Measurements from ENCODE around the gene CXCR2.
"Not testable (repeated sequence)": the region's sequence is repeated elsewhere in the genome, so short reads cannot be mapped to it uniquely, and the experiment has no call there.

The CXCR2 gene

DNA sequence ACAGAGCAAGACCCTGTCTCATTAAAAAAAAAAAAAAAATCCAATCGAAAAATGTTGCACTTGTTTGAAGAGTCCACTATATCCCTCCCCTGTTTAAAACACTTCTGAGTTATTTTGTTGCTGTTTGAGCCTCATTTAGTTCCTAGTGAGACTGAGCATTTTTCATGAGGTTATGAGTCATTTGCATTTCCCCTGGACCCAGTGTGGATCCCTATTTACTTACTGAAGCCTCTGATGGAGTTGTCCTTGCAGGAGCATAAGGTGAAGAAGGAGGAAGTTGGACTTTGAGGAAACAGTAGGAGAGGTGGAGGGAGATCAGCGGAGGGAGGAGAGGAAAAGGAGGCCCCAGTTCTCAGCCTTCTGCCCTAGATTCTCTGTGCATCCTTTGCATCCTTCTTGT lies 35.8 kb downstream of the CXCR2 start:
- Mint-ChIP-seq H3K4me3 (no peak overlapping the region), H3K9me3 (no peaks in the 10 kb centered on the region), H3K27ac (no peak overlapping the region), H3K36me3 (no peaks in the 10 kb centered on the region), H3K4me1 (peaks cover 10% of the 10 kb centered on the region), H3K27me3 (no peaks in the 10 kb centered on the region)

DNA sequence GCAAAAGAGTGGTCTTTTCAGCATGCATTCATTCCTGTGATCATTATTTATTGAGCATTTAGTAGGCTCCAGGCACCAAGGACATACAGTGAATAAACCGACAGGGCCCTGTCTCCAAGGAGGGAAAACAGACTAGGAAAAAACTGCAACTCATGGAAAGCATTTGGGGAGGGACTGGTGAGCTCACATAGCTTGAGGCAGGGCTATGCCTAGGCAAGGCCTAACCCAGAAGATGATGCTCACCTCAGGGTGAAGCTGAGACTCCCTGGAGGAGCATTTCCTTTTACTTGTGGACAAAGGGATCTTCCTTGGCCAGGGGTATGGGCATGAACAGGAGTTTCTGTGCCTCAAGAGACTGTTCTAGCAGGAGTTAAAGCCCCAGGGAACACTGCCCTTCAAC lies 37.0 kb downstream of the CXCR2 start:
- Mint-ChIP-seq H3K27me3 (no peaks in the 10 kb centered on the region), H3K36me3 (no peaks in the 10 kb centered on the region), H3K4me1 (peaks cover 21% of the 10 kb centered on the region), H3K27ac (no peak overlapping the region), H3K4me3 (no peak overlapping the region), H3K9me3 (no peaks in the 10 kb centered on the region)

DNA sequence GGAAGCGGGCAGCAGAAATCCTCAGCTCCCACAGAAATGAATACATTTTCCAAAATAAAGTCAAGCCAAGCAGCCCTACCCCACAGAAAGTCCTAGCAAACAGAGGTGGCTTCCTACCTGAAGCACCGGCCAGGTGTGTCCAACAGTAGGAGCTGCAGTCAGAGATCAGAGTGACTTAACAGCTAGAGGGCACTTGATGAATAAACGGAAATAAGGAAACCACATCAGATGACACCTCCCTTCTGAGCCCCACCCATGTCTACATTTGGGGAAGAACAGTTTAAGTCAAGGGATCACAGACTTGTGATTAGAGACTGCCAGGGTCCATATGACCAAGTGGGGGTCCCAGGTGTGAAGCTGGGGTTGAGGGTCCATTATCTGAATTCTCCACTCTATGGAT lies 41.0 kb downstream of the CXCR2 start, which contains the start of gene CXCR1:
Gene CXCR1 (minus strand): TSS at position 172 of the 400 bp plus-strand sequence. CDS start 1,751 bp downstream, outside the sequence.
- H3K4me3 Mint-ChIP-seq: peak within 1 kb of the TSS; percentile 55
- peaks cover 37% of the 10 kb centered on the region for H3K4me1 Mint-ChIP-seq
- H3K27ac Mint-ChIP-seq: peak within 1 kb of the TSS; percentile 41
- H3K36me3 Mint-ChIP-seq: no peaks in the 10 kb centered on the region
- H3K27me3 Mint-ChIP-seq: no peaks in the 10 kb centered on the region
- no peaks in the 10 kb centered on the region for H3K9me3 Mint-ChIP-seq

DNA sequence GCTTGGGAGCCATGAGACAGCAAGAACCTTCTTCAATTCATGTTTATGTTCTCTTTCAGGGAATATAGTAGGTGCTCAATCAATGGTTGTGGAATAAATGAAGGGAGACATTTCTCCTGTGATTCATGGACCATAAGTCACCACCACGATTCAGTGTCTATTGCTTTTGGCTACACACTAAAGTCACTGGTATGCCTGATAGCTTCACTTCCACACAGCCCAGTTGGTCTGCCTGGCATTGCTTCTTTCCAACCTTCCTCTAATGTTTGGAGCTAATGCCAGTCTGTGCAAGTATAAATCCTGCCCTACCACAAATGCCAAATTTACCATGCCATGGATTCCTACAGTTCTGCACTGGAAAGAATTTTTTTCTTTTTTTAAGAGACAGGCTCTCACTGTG lies 42.2 kb downstream of the CXCR2 start:
- Mint-ChIP-seq H3K27me3 (peaks cover 1% of the 10 kb centered on the region), H3K9me3 (no peaks in the 10 kb centered on the region), H3K4me3 (no peak overlapping the region), H3K27ac (no peak overlapping the region), H3K4me1 (peaks cover 37% of the 10 kb centered on the region), H3K36me3 (no peaks in the 10 kb centered on the region)

DNA sequence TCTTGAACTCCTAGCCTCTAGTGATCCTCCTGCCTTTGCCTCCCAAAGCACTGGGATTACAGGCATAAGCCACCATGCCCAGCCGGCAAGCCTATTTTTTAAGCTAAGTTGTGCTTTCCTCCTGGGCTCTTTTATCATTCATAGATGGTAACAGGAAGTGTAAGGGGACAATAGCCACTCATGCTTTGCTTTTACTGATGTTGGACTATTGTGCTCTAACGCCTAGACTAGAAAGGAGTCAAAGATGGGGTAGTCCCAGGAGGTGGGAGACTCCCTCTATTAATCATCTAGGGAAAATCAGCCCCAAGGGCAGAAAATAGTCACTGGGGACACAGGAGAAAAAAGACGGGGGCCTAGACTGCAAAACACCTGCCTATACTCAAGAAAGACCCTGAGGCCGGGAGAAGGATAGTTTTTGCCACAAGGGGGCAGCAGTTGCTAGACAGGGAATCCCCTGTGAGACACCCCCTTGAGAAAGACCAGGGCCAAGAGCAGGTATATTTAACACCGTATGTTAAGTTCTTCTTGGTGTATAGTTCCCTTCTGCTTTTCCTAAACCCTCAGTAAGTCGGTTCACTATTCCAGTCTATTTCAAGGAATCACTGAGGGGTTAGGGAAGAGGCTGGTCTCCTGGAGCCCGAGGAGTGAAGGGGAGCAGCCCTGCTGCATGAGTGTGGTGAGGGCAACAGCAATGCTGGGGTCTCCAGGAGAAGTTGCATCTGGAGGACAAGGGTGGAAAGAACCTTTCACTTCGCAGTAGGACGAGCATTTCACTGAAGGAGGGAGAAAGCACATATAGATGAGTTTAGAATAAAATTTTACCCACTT lies 43.0 kb downstream of the CXCR2 start:
- peaks cover 37% of the 10 kb centered on the region for H3K4me1 Mint-ChIP-seq
- no peak overlapping the region for H3K4me3 Mint-ChIP-seq
- no peaks in the 10 kb centered on the region for H3K9me3 Mint-ChIP-seq
- H3K27ac Mint-ChIP-seq: no peak overlapping the region
- peaks cover 1% of the 10 kb centered on the region for H3K27me3 Mint-ChIP-seq
- no peaks in the 10 kb centered on the region for H3K36me3 Mint-ChIP-seq

DNA sequence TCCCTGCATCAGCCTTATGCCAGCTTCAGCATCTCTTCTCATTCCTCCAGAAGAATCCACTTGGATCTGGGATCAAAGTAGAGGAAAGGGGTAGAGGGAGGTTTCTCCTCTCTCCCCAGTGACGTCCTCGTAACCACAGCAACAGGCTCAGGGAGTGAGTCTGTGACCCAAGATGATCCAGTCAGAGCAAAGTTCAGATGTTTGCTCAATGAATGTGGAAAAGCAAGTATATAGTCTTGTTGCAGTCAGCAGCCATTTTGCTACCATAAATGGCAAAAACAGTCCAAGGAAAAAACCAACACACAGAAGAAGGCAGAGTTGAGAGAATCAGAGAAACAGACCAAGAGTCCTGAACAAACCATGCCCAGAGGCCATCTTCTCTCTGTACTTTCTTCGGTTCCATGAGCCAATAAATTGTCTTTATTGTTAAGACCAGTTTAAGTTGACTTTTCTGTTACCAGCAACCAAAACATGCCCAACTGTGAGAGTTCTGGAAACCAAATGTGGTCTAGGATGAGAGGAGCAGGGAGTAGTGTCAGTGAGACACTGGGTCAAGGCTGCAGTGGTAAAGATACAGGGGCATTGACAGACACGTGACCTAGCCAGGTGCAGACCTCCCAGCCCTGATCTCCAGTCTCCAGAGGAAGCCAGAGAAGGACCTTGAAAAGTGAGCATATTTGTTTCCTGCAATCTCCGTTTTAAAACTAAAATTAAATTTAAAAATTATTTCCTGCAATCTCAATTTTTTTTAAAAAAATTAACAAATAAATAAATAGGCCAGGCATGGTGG lies 44.1 kb downstream of the CXCR2 start:
- H3K36me3 Mint-ChIP-seq: no peaks in the 10 kb centered on the region
- peaks cover 37% of the 10 kb centered on the region for H3K4me1 Mint-ChIP-seq
- H3K4me3 Mint-ChIP-seq: no peak overlapping the region
- peak overlapping the region; percentile 30 for H3K27ac Mint-ChIP-seq
- H3K9me3 Mint-ChIP-seq: no peaks in the 10 kb centered on the region
- H3K27me3 Mint-ChIP-seq: peaks cover 1% of the 10 kb centered on the region

DNA sequence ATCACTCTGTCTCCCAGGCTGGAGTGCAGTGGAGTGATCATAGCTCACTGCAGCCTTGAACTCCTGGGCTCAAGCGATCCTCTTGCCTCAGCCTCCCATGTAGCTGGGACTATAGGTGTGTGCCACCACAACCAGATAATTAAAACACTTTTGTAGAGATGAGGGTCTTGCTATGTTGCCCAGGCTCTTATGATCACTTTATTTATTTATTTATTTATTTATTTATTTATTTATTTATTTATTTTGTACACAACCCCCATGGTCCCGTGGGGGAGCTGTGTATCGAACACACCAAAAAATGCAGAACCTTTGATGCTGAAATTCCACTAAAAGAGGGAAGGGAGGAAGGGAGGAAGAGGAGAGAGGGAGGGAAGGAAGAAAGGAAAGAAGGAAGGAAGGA lies 45.9 kb downstream of the CXCR2 start:
- peaks cover 27% of the 10 kb centered on the region for H3K4me1 Mint-ChIP-seq
- not testable (repeated sequence) for H3K36me3 Mint-ChIP-seq, H3K27me3 Mint-ChIP-seq

DNA sequence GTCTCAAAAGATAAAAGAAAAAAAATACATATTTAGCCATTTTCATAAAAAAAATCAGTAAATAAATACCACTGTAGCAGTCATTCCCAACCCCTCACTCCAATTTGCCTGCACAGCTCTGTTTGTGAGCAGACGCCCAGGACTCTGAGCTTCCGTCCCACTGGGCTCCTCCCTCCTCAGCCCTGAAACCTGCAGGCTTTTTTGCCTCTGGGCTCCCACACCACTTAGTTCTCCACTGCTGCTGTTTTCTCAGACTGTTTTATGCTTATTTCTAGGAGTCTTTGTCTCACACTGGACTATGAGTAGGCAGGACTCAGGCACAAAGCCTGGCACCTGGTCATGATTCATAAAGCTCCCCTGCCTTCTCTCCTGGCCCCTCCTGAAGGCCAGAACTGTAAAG lies 47.0 kb downstream of the CXCR2 start:
- H3K4me3 Mint-ChIP-seq: no peak overlapping the region
- H3K4me1 Mint-ChIP-seq: peaks cover 16% of the 10 kb centered on the region
- no peaks in the 10 kb centered on the region for H3K9me3 Mint-ChIP-seq
- H3K27ac Mint-ChIP-seq: no peak overlapping the region
- H3K27me3 Mint-ChIP-seq: peaks cover 1% of the 10 kb centered on the region
- H3K36me3 Mint-ChIP-seq: no peaks in the 10 kb centered on the region

More for the DNA sequence above, 45.9 kb downstream of the CXCR2 start:
- H3K27ac Mint-ChIP-seq, H3K4me3 Mint-ChIP-seq, H3K9me3 Mint-ChIP-seq: not testable (repeated sequence)

DNA sequence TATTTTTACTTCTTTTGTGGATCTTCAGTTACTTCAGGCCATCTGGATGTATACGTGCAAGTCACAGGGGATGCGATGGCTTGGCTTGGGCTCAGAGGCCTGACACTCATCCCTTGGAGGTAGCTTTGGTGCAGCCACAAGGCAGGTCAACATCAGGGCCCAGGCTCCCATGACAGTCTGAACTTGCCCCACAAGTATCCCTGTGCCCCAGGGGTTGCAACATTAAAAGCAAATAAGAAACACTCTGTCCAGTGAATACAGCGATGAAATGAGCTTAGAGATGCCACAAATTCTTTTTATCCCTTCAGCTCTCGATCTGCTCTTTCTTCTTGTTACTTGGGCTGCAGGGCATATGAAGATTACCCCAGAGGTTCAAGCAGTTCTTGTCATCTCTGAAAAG lies 54.0 kb downstream of the CXCR2 start:
- H3K4me1 Mint-ChIP-seq: no peaks in the 10 kb centered on the region
- no peak overlapping the region for H3K27ac Mint-ChIP-seq
- H3K36me3 Mint-ChIP-seq: no peaks in the 10 kb centered on the region
- no peaks in the 10 kb centered on the region for H3K9me3 Mint-ChIP-seq
- H3K27me3 Mint-ChIP-seq: no peaks in the 10 kb centered on the region
- no peak overlapping the region for H3K4me3 Mint-ChIP-seq

DNA sequence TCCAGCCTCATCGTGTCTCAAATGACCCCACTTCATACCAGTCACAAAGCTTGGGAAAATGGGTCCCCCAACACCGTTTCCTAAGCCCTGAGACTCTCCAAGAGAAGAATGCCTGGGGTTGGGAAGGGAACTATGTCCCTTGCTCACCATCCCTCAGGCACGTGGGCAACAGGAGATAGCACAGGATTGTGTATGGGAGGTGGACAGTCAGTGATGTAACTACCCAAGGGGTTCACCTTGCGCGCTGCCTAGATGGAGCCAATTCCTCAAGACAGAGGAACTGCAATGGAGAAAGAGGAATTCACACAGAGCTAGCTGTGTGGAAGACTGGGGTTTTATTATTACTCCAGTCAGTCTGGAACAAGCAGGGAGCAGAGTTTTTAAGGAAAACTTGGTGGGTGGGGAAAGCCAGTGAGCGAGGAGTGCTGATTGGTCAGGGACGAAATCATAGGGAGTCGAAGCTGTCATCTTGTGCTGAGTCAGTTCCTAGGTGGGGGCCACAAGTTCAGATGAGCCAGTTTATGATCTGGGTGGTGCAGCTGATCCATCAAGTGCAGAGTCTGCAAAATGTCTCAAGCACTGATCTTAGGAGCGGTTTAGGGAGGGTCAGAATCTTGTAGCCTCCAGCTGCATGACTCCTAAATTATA lies 54.8 kb downstream of the CXCR2 start:
- Mint-ChIP-seq H3K27ac (no peak overlapping the region), H3K9me3 (no peaks in the 10 kb centered on the region), H3K27me3 (no peaks in the 10 kb centered on the region), H3K4me1 (no peaks in the 10 kb centered on the region), H3K4me3 (no peak overlapping the region), H3K36me3 (no peaks in the 10 kb centered on the region)

DNA sequence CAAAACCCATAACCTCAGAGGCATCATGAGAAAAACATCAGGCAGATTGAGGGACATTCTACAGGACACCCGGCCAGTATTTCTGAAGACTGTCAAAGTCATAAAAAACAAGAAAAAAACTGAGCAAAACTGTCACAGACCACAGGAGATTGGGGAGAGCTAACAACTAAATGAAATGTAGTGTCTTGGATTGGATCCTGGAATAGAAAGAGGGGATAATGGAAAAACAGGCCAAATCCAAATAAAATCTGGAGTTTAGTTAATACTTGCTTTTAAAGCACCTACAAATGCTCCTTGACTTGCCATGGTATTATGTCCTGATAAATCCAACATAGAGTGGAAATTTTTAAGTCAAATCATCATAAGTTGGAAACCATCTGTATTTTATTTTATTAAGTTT lies 58.5 kb downstream of the CXCR2 start:
- no peaks in the 10 kb centered on the region for H3K27me3 Mint-ChIP-seq
- H3K36me3 Mint-ChIP-seq: no peaks in the 10 kb centered on the region
- peaks cover 13% of the 10 kb centered on the region for H3K4me1 Mint-ChIP-seq
- no peaks in the 10 kb centered on the region for H3K9me3 Mint-ChIP-seq
- H3K27ac Mint-ChIP-seq: no peak overlapping the region
- H3K4me3 Mint-ChIP-seq: no peak overlapping the region

DNA sequence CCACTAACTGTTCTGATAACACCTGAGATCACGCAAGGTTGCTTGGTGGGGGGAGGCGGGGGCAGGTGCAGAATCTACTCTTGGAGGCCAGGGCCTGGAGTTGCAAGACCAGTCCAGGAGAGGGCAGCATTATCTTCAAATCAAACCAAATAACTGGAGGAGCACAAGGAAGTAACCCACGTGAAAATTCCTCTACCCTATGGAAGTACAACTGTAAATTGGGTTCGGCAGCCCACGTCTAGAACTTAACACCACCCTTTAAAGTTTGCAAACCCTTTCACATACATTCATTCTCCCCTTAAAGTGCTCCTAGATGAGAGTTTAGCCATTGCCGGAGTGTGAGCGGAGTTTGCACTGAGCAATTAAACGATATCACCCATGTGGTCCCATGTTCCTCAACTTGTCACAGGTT lies 60.5 kb downstream of the CXCR2 start:
- Mint-ChIP-seq H3K9me3 (no peaks in the 10 kb centered on the region), H3K4me1 (peaks cover 13% of the 10 kb centered on the region)

More for the DNA sequence above, 60.5 kb downstream of the CXCR2 start:
- Mint-ChIP-seq H3K36me3 (no peaks in the 10 kb centered on the region), H3K27ac (no peak overlapping the region), H3K4me3 (no peak overlapping the region), H3K27me3 (no peaks in the 10 kb centered on the region)
